LNCaP clone FGC (cell line): ENCODE results near the gene NABP2.
A peak's percentile ranks its signal among the peaks of the same experiment; 100 is the strongest.

Source experiments
- DNase-seq: peaks from one replicate; pipeline ENCODE4 v3.0.0-alpha.2; 2011; ENCODE audit warnings: low read depth
- H3K4me3 ChIP-seq: 2 replicates; pipeline ENCODE4 v1.5.1; 2011; ENCODE audit warnings: mild to moderate bottlenecking, low read depth, low read length, control low read depth
- CTCF ChIP-seq: IDR thresholded peaks from 2 replicates; pipeline ENCODE4 v1.5.1; 2012; ENCODE audit warnings: mild to moderate bottlenecking; ENCODE audit not compliant: control insufficient read depth, insufficient read depth; ENCODE audit errors: extremely low read depth

NABP2 gene

DNA sequence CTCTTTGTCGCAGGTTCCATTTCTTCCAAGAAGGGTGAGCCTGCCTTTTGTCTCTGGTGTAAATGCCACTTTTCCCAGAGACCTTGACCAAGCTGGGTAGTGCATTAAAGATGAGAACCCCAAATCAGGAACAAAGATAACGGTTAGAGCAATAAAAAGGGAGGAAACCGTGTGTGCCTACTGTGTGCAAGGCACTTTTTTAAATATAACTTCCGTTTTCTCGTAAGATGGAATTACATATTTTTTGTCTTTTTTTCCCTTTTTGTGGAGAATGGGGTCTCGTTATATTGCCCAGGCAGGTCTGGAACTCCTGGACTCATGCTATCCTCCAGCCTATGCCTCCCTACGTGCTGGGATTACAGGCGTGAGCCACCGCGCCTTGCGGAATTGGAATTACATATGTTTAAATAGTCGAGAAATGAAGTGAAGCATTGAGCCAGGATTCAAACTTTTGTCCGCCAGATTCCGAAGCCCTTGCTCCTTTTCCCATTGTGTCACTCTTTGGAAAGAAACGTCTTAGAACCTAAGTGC lies 506 bp upstream of the NABP2 start:
- DNase-seq, result no peak
- no peak for TF ChIP-seq CTCF
- peak overlapping the region; percentile 75 for H3K4me3 ChIP-seq

DNA sequence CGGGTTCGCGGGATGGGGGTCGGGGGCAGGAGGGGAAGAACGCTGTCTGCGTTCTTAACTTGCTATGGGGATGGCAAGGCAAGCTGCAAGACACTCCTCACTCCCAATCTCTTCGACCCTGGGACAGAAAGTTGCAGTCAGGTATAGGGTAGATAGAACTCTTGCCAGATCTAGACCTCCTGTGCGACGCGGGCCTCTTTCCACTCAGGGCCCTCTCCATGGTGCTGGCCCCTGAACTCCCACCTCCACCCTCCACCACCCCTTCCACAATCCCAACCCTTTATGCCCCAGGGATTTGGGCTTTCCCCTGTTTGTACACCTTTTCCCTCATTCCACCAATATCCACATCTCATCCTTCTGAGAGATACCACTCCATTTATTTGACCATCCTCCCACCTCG lies 812 bp downstream of the NABP2 start:
- no peak for TF ChIP-seq CTCF
- DNase-seq, result no peak
- peak overlapping the region; percentile 75 for H3K4me3 ChIP-seq

DNA sequence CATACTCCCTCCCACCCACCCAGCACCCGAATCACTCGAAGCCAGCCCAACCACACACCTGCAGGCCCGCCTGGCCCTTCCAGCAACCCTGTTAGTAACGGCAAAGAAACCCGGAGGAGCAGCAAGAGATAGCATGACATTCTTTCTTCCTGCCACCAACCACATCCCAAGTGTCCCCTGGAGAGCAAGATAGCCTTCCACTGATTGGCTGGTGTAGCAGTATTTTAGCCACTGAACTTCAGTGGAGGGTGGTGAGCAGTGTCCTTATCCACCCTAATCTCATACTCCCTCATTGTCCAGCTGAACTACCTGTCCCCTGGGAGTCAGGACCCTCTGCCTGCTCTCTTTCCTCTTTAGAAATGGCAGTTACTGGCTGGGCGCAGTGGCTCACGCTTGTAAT lies 4.9 kb downstream of the NABP2 start:
- no peak overlapping the region for H3K4me3 ChIP-seq
- no peak for DNase-seq
- no peak for TF ChIP-seq CTCF

GRCh38 chr12:56229916-56230431 lies 5.8 kb downstream of the NABP2 start, which contains the start of gene SLC39A5:
Gene SLC39A5, plus strand, starts transcription at chr12:56230051. Its CDS starts 1,224 bp downstream, at chr12:56231275.
- DNase-seq, result no peak
- H3K4me3 ChIP-seq, result no peak within 1 kb of the TSS
- no peak for TF ChIP-seq CTCF

DNA sequence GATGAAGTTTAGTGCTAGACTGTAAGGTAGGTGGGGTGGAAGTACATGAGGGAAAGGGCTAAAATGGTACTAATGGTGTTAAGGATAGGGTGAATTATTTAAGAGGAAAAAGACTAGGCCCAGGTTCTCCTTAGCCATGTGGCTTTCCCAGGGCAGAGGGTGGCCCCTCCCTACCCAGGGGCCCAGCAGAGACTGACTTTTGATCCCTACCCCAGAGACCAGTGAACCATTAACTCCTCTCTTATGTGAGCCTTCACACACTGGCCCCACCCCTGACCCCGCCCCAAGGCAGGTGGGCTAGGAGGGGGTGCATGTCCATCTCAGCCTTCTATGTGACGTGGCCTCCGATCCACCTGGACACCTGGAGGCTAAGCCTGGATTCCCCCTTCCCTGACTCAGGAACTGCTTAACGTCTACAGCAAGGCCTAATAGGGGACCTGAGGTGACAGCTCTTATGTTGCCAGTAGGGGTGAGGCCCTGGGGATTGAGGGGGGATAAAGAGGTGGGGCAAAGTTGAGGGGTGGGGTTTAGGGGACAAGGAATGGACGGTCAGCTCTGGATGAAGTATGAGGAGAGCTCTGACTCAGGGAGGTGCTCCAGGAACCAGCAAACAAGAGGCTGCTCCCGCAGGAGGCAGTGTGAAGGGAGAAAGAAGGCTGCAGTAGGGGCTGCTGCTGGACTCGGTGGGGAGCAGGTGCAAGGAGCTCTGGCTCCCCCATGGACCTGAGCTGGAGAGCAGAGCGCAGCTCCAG lies 6.5 kb downstream of the NABP2 start:
- H3K4me3 ChIP-seq, result no peak overlapping the region
- TF ChIP-seq CTCF, result no peak
- DNase-seq, result no peak

GRCh38 chr12:56231184-56231582 lies 7.0 kb downstream of the NABP2 start:
- no peak for TF ChIP-seq CTCF
- DNase-seq, result no peak
- H3K4me3 ChIP-seq, result no peak overlapping the region

- no peak overlapping the region for H3K4me3 ChIP-seq
- DNase-seq, result no peak
- no peak for TF ChIP-seq CTCF
Observed at GRCh38 chr12:56234746-56235436, 10.7 kb downstream of the NABP2 start.
